Superior temporal gyrus (tissue), 1 donor: ENCODE measurements around the gene CCDC190.
"Not testable (repeated sequence)": the region's sequence is repeated elsewhere in the genome, so short reads cannot be mapped to it uniquely, and the experiment has no call there.

Experiments used
- DNase-seq: peaks from one replicate; pipeline ENCODE4 v3.0.0-alpha.2; 2016; ENCODE audit errors: extremely low spot score

CCDC190 gene

GRCh38 chr1:162877412-162877811 is 16.4 kb upstream of the CCDC190 start:
- no peak for DNase-seq

- DNase-seq = no peak
Observed at GRCh38 chr1:162876751-162877150, 15.8 kb upstream of the CCDC190 start.

- no peak for DNase-seq
Observed at GRCh38 chr1:162873671-162874666, 13.0 kb upstream of the CCDC190 start.

- DNase-seq = no peak
Observed at GRCh38 chr1:162872981-162873380, 12.0 kb upstream of the CCDC190 start.

GRCh38 chr1:162871417-162871816 is 10.4 kb upstream of the CCDC190 start:
- DNase-seq = not testable (repeated sequence)

GRCh38 chr1:162868972-162869371 is 8.0 kb upstream of the CCDC190 start:
- DNase-seq = no peak

- DNase-seq = no peak
Observed at GRCh38 chr1:162861625-162862024, 650 bp upstream of the CCDC190 start.

GRCh38 chr1:162859191-162859590 is 1.8 kb downstream of the CCDC190 start:
- no peak for DNase-seq

- DNase-seq = no peak
Observed at GRCh38 chr1:162857850-162858249, 3.1 kb downstream of the CCDC190 start.

GRCh38 chr1:162856260-162856659 is 4.7 kb downstream of the CCDC190 start:
- DNase-seq = no peak

- DNase-seq = no peak
Observed at GRCh38 chr1:162855461-162856150, 5.4 kb downstream of the CCDC190 start.

- peak; percentile 86 for DNase-seq
Observed at GRCh38 chr1:162854245-162854882, 6.6 kb downstream of the CCDC190 start.

- no peak for DNase-seq
Observed at GRCh38 chr1:162851341-162851740, 9.6 kb downstream of the CCDC190 start.

GRCh38 chr1:162849711-162850110 is 11.3 kb downstream of the CCDC190 start:
- no peak for DNase-seq

GRCh38 chr1:162847839-162848453 is 13.0 kb downstream of the CCDC190 start:
- DNase-seq = peak; percentile 92

GRCh38 chr1:162846256-162847212 is 14.4 kb downstream of the CCDC190 start:
- DNase-seq = no peak

GRCh38 chr1:162844153-162844552 is 16.8 kb downstream of the CCDC190 start:
- DNase-seq = no peak

- no peak for DNase-seq
Observed at GRCh38 chr1:162840250-162840839, 20.6 kb downstream of the CCDC190 start.

GRCh38 chr1:162838863-162839262 is 22.1 kb downstream of the CCDC190 start:
- no peak for DNase-seq
